NCI-H2081 (cell line): ENCODE measurements around the gene IL20.
A peak's percentile ranks its signal among the peaks of the same experiment; 100 is the strongest.

Experiments
- DNase-seq, 2 experiments: peaks; one replicate each; lab custom pipeline; 2025; lab: John Stamatoyannopoulos, UW

IL20 gene

GRCh38 chr1:206864939-206865671 lies at the start of gene IL20:
Gene IL20 (plus strand): TSS chr1:206865623. CDS start chr1:206865853, 230 bp downstream.
- peak; percentile 45 to 66 for DNase-seq

GRCh38 chr1:206816390-206817287 lies 48.8 kb upstream of the IL20 start:
- no peak for DNase-seq

GRCh38 chr1:206821493-206821892 lies 43.9 kb upstream of the IL20 start:
- DNase-seq = peak in 1 of 2 experiments; percentile 14

- DNase-seq = no peak
Measured at GRCh38 chr1:206823727-206824126, 41.7 kb upstream of the IL20 start.

- no peak for DNase-seq
Measured at GRCh38 chr1:206824331-206824730, 41.1 kb upstream of the IL20 start.

GRCh38 chr1:206826394-206826793 lies 39.0 kb upstream of the IL20 start:
- no peak for DNase-seq

GRCh38 chr1:206828061-206828460 lies 37.4 kb upstream of the IL20 start:
- no peak for DNase-seq

- DNase-seq = no peak
Measured at GRCh38 chr1:206828765-206829164, 36.7 kb upstream of the IL20 start.

- no peak for DNase-seq
Measured at GRCh38 chr1:206829282-206829681, 36.1 kb upstream of the IL20 start.

- no peak for DNase-seq
Measured at GRCh38 chr1:206829875-206830274, 35.5 kb upstream of the IL20 start.

GRCh38 chr1:206831650-206832049 lies 33.8 kb upstream of the IL20 start:
- no peak for DNase-seq

- DNase-seq = no peak
Measured at GRCh38 chr1:206832352-206832880, 33.0 kb upstream of the IL20 start.

GRCh38 chr1:206833106-206833680 lies 32.2 kb upstream of the IL20 start:
- DNase-seq = no peak

- no peak for DNase-seq
Measured at GRCh38 chr1:206833801-206834200, 31.6 kb upstream of the IL20 start.

GRCh38 chr1:206834217-206834616 lies 31.2 kb upstream of the IL20 start:
- DNase-seq = no peak

GRCh38 chr1:206834711-206835110 lies 30.7 kb upstream of the IL20 start:
- DNase-seq = no peak

- peak in 1 of 2 experiments; percentile 27 for DNase-seq
Measured at GRCh38 chr1:206835186-206835585, 30.2 kb upstream of the IL20 start.

GRCh38 chr1:206836111-206836510 lies 29.3 kb upstream of the IL20 start:
- DNase-seq = no peak

- no peak for DNase-seq
Measured at GRCh38 chr1:206839006-206839560, 26.3 kb upstream of the IL20 start.

- no peak for DNase-seq
Measured at GRCh38 chr1:206839857-206840256, 25.6 kb upstream of the IL20 start.

- no peak for DNase-seq
Measured at GRCh38 chr1:206841609-206842323, 23.7 kb upstream of the IL20 start.
